Left cardiac atrium (tissue), 4 donors: ENCODE measurements around the gene NEGR1. TPM values are rescaled to one million over a fixed set of nuclear protein-coding genes. Genes with fewer than 3 reads are reported as not detected.
A peak's percentile ranks its signal among the peaks of the same experiment; 100 is the strongest.

Experiments used
- ATAC-seq, 2 donors: fragments of 200-7000 bp; cut with Tn5 transposase; one replicate each; pipeline ENCODE4 v1.9.1; 2020; ENCODE audit warnings: mild to moderate bottlenecking in 2 of 2, moderate library complexity in 2 of 2
- DNase-seq: peaks from one replicate; pipeline ENCODE4 v3.0.0-alpha.2; 2020
- intact Hi-C, 2 donors: fragments of 100-400 bp; cut with DNase I; formaldehyde crosslinking; loops; one replicate each; pipeline versions ENCODE4 v1.14.1 to v1.15.1; 2022 to 2023
- total RNA-seq, 2 donors: library from RNA; stranded (reverse); fragmentation: NEBNext Ultra II Directional; extraction: Animal tissue kit (Norgen Biotek cat#: 25700); gene quantifications; one replicate each; pipeline ENCODE4 v1.2.1, GENCODE V29; 2021
- donor health status: DM: no; HTN: yes; CAD: no.
- donor health status: DM: no; HTN: yes; CAD: no; lungs with severe emphysema.
- donor health status: DM: yes; HTN: yes; CAD: no.
- donor health status: Dilated cardiomyopathy.

NEGR1 gene
- total RNA-seq, 2 donors from 2014 or later = 18.8 to 22.4 TPM

GRCh38 chr1:71834601-71835441 lies 447.5 kb downstream of the NEGR1 start:
- intact Hi-C loops = no loop called here
- DNase-seq = peak; percentile 22
- ATAC-seq = peak; percentile 61 to 84

DNA sequence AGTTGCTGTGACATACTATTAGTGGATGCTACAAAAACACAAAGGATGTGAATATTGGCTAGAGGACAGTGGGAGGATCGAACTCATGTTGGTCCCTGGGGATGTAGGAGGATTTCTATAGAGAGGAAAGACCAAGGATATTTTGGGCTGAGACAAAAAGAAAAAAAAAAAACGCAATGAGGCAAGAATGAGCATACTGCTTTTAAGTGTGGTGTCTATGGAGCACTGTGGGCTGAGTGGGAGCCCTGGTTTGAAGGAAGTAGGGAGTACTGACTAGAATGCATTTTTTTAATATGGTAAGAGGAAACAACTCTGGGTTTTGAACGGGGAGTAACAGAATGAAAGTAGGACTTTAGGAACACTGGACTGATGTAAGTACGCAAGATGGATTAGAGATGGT lies 450.7 kb downstream of the NEGR1 start:
- no peak for DNase-seq
- no peak for ATAC-seq
- intact Hi-C loops = no loop called here

GRCh38 chr1:71829346-71829745 lies 453.0 kb downstream of the NEGR1 start:
- DNase-seq (no peak), ATAC-seq (no peak)
- intact Hi-C loops = no loop called here

DNA sequence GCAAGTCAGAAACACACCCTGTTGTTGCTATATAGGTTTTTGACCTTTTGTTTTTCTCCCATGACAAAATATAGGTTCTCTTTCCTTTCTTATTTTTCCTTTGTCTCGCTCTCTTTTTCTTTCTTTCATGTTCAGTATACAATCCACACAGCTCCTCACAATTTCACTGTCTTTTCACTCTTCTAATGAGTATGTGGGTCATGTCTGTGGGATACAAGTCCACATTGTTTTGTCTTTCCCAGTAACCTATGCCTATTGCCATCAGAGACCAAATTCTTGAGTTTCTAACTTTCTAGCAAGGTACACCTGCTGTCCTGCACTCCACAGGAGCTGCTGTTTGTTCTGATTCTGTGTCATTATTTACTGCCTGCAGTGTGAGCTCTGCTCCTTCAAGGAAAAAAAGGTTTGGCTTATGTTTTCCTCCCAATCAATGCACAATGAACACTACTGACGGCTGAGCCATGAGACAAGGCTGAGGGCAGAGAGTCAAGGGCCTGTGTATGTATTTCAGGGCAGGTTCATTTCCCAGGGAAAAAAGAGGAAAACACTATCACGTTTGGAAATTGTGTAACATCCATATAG lies 453.8 kb downstream of the NEGR1 start:
- intact Hi-C loops = no loop called here
- no peak for ATAC-seq
- no peak for DNase-seq

GRCh38 chr1:71823708-71824305 lies 458.5 kb downstream of the NEGR1 start:
- ATAC-seq = no peak
- DNase-seq = no peak
- intact Hi-C loops = no loop called here

GRCh38 chr1:71817028-71817427 lies 465.3 kb downstream of the NEGR1 start:
- intact Hi-C loops = no loop called here
- ATAC-seq = no peak

GRCh38 chr1:71809085-71809484 lies 473.3 kb downstream of the NEGR1 start:
- ATAC-seq = no peak
- DNase-seq = no peak
- intact Hi-C loops = no loop called here

More at GRCh38 chr1:71817028-71817427, 465.3 kb downstream of the NEGR1 start:
- no peak for DNase-seq

- intact Hi-C loops = no loop called here
- no peak for ATAC-seq
- no peak for DNase-seq
Measured at GRCh38 chr1:71804140-71804539, 478.2 kb downstream of the NEGR1 start.

DNA sequence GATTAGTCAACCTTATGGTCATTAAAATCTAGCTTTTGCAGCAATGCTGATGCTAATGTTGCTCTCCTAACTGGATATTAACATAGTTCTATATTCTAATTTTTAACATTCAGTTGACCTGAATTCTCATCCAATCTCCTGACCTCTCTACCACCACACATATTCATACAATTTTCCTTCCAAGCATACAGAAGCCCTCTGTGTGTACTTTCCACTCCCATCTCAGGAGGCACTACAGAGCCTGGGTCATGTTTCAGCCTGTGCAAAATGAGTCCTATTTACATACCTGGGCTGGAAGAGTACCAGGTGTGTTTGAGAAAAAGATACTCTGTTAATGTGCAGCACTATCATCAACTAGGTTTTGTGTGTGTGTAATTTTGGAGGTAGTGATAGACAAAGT lies 486.3 kb downstream of the NEGR1 start:
- DNase-seq (no peak), ATAC-seq (no peak)
- intact Hi-C loops = no loop called here

DNA sequence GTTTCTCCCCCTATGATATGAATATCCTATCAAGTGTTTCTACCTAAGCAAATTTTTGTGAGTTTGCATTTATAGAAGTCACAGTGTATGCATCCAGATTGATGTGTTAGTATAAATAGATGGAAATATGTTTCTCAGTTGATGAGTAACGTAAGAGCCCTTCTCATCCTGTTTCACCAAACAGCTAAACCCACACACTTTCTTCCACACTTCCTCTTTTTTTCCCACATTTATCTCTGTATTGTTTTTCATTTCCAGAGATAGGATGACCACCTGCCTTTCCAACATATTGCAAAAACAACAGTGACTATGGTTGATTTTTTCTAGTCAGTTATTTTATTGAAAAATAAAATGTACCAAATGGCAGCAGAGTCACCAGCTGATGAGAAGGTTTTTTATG lies 490.1 kb downstream of the NEGR1 start:
- DNase-seq = no peak
- intact Hi-C loops = no loop called here
- ATAC-seq = no peak

- ATAC-seq (peak in 1 of 2 donors; percentile 26), DNase-seq (no peak)
- intact Hi-C loops = no loop called here
Measured at GRCh38 chr1:71788113-71788512, 494.2 kb downstream of the NEGR1 start.

DNA sequence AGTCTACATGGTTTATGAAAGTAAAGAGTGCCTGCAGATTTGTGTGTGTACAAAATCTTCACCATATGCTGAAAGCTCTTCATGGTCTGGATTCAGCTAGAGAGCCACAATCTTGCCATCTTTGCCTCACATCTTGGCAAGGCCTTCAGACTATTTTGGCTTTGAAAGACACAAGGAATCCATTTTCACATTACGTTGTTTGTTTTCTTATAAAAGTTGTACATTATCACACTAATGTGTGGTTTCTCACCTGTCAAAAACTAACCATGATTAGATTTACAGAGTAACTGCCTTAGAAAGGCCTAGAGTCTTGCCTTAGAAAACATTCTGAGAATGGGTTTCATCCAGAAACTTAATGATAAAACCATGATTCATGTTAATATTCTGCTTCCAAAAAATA lies 494.6 kb downstream of the NEGR1 start:
- intact Hi-C loops = no loop called here
- ATAC-seq (peak in 1 of 2 donors; percentile 67), DNase-seq (no peak)

DNA sequence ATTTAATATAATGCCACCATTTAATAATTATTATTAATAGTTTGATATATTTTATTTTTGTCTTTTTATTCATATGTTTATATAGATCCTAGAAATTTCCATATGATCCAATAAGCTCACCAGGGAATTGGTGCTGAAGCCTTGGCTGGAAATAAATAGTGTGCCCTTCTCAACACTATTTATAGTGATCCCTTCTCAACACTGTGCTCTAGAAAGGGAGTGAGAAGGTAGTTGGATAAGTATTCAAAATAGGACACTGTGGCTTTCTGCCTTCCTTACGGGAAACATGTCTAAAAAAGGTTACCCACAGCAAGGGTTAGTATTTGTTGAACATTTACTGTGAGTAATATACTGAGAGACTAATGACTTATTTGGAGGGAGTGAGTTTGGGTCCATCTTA lies 496.1 kb downstream of the NEGR1 start:
- DNase-seq = no peak
- intact Hi-C loops = no loop called here
- no peak for ATAC-seq

GRCh38 chr1:71785450-71785849 lies 496.9 kb downstream of the NEGR1 start:
- ATAC-seq = peak in 1 of 2 donors; percentile 53

DNA sequence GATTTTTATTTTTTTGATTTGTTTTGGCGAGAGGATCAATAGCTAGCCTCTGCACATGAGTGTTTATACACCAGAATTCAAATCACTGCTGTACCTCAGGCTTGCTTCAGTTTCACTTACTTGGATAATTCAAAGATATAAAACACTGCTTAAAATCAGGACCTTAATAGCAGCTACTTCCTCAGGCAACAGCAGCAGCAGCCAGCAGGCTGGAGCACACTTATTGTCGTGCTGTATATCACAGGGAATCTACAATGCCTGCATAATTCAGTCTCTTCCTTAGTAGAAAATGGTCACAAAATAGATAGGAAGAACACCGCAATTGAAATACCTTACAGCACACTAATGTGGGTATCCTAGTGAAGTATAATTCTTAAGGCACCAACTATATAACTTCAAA lies 497.3 kb downstream of the NEGR1 start:
- no peak for ATAC-seq
- intact Hi-C loops = no loop called here
- DNase-seq = no peak

More at GRCh38 chr1:71785450-71785849, 496.9 kb downstream of the NEGR1 start:
- no peak for DNase-seq
- intact Hi-C loops = no loop called here

GRCh38 chr1:71784241-71784640 lies 498.1 kb downstream of the NEGR1 start:
- intact Hi-C loops = no loop called here
- DNase-seq (no peak), ATAC-seq (no peak)

- no peak for DNase-seq
- ATAC-seq = peak; percentile 34 to 67
- intact Hi-C loops = no loop called here
Measured at GRCh38 chr1:71783071-71783470, 499.3 kb downstream of the NEGR1 start.

- DNase-seq = no peak
- no peak for ATAC-seq
- intact Hi-C loops = no loop called here
Measured at GRCh38 chr1:71781450-71781849, 500.9 kb downstream of the NEGR1 start.

GRCh38 chr1:71780681-71781080 lies 501.7 kb downstream of the NEGR1 start:
- intact Hi-C loops = no loop called here
- ATAC-seq = no peak
- DNase-seq = no peak

DNA sequence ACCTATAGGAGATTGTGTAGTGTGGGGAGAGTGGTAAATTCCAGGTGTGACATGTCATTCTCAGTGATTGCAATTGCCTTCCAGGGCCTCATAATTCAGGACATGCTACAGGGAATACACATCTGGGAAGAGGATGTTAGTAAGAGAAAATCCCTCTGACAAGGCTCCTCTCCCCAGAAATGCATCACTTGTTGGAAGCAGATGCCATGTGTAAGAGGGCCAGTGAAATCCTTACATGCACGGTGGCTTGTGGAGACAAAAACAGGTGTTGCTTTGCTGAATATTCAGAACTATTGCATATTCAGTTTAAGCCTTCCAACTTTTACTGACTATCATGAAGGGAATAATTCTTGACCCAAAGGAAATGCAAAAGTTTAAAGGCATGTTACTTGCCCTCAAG lies 503.4 kb downstream of the NEGR1 start:
- ATAC-seq (no peak), DNase-seq (no peak)
- intact Hi-C loops = no loop called here

DNA sequence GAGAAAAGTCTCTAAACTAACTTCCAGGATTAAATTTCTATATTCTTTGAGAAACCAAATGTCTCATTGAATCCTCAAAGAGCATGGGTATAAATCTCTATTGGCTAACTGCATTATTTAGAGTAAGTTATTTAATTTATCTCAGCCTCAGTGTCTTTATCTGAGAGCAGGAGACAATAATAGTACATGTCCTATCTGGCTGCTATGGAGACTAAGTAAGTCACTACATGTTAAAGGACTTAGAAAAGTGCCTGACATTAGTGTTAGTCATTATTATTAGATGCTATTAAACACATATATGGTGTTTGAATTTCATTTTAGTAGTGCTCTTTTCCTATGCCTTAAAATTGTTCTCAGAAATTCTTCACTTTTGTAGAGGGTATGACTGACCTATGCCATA lies 505.2 kb downstream of the NEGR1 start:
- intact Hi-C loops = no loop called here
- no peak for DNase-seq
- no peak for ATAC-seq
